HAP-1 (cell line): ENCODE measurements around the gene PFKP.

Experiments used
- DNase-seq, 2 experiments: peaks; one replicate each; pipeline ENCODE4 v3.0.0-alpha.2; 2016 to 2020; ENCODE audit warnings: low spot score in 2 of 2
- H3K27me3 ChIP-seq: fragments of 250-450 bp; sonication (Bioruptor Pico); 2 replicates; pipeline ENCODE4 v1.5.1; 2020; ENCODE audit warnings: low read depth, mild to moderate bottlenecking, moderate library complexity
- H3K36me3 ChIP-seq: fragments of 250-450 bp; sonication (Bioruptor Pico); replicated peaks from 2 replicates; pipeline ENCODE4 v1.5.1; 2020; ENCODE audit warnings: mild to moderate bottlenecking
- H3K4me1 ChIP-seq: fragments of 250-450 bp; sonication (Bioruptor Pico); 2 replicates; pipeline ENCODE4 v1.5.1; 2020; ENCODE audit warnings: mild to moderate bottlenecking
- H3K4me3 ChIP-seq: fragments of 250-450 bp; sonication (Bioruptor Pico); 2 replicates; pipeline ENCODE4 v1.5.1; 2020; ENCODE audit warnings: mild to moderate bottlenecking, moderate library complexity
- H3K9me3 ChIP-seq: fragments of 250-450 bp; sonication (Bioruptor Pico); 2 replicates; pipeline ENCODE4 v1.5.1; 2020; ENCODE audit warnings: mild to moderate bottlenecking, moderate library complexity
- in situ Hi-C: fragments of 300-500 bp; cut with MboI; formaldehyde crosslinking; loops from 3 replicates; pipeline ENCODE4 v1.14.3; 2020; ENCODE audit warnings: low sequenced_read_pairs, inconsistent platforms, mixed read lengths

Gene PFKP

DNA sequence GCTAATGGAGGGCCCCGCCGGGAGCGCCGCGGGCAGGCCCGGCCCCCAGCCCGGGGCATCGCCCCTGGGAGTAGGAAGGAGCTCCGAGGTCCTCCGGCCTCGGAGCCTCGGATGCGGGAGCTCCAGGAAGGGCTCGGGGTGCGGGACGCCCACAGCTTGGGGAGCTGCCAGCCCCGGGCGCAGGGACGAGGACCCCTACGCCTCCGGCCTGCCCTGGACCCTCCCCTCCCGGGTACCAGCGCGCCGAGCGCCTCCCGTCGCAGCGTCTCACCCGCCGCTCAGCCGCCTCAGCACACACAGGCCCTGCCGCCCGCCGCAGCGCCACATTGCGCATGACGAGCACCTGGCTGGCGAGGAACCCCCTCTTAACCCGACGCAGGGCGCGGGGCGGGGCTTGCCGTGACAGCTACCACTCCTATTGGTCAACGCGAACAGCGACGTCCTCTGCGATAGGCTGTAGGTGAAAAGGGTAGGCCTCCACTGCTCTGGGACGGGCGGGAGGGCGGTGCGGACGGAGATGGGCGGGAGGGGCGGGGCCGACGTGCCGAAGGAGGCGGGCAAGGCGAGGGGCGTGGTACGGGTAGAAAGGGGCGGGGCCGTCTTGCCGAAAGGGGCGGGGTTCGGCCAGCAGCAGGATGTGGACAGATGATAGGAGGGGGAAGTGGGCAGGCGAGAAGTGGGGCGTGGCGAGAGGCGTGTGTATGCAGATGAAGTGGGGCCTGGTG, 105.3 kb downstream of the PFKP start, which contains the start of gene PITRM1:
Gene PITRM1, minus strand, starts transcription at position 337 of the 725 bp plus-strand sequence. Its CDS starts 10 bp downstream, at position 327.
- H3K27me3 ChIP-seq, result peaks cover 26% of the 10 kb centered on the region
- H3K9me3 ChIP-seq, result no peaks in the 10 kb centered on the region
- H3K4me3 ChIP-seq, result peak within 1 kb of the TSS; percentile 86
- in situ Hi-C loops, result no loop called here
- peaks cover 25% of the 10 kb centered on the region for H3K36me3 ChIP-seq
- H3K4me1 ChIP-seq, result peaks cover 4% of the 10 kb centered on the region; the same call in 1 of the 2 replicates
- peak; percentile 96 to 99 for DNase-seq

DNA sequence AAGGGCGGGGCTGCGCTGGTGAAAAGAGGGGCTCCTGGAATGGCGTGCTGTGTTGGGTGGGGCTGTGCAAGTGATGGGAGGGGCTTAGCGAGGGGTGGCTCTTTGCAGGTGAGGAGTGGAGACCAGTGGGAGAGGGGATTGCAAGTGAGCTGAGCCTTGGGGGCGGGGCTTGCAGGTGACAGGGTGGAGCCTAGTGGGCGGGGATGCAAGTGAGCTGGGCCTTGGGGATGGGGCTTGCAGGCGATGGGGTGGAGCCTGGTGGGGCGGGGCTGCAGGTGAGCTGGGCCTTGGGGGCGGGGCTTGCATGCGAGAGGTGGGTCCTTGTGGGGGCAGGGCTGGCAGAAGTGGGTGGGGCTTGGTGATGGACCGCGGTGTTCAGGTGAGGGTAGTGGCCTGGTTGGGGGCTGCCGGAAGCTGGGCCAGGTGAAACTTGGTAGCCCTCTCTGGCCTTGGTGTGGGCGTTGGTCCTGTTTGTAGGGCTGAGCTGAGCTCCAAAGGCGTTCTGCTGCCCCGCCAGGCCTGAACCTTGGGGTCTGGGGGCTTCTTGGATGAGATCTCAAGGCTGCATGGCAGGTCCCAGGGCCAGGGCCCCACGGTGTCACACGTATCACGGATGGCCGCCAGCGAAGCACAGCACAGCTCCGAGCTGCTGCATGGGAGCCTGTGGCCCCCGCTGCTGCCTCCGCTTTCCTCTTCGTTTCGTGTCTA, 106.0 kb downstream of the PFKP start:
- Histone ChIP-seq H3K4me1 (peaks cover 4% of the 10 kb centered on the region; the same call in 1 of the 2 replicates), H3K9me3 (no peaks in the 10 kb centered on the region), H3K27me3 (peaks cover 28% of the 10 kb centered on the region), H3K36me3 (peaks cover 20% of the 10 kb centered on the region), H3K4me3 (peak overlapping the region; percentile 30)
- in situ Hi-C loops, result no loop called here
- no peak for DNase-seq

DNA sequence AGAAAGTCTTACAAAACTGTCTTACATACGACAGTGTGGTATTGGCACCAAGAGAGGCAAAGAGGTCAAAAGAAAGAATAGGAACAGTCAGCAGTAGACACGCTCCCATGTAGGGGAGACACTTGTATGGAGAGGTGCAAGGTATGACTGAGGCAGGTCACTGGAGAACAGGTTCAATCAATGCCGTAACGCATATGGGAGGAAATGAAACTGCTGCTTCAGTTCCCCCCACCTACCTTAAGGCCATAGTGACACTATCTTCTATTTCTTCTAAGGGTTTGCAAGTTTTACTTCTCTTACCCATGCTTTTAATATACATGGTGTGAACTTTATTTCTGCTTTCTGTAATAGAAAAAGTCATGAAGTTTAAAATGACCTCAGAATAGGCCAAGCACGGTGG, 110.7 kb downstream of the PFKP start:
- in situ Hi-C loops, result loop anchor here (25.0 kb wide), 1 partner anchor 609 kb away; the partner anchor contains the start of gene KLF6
- H3K4me1 ChIP-seq, result no peaks in the 10 kb centered on the region
- no peak for DNase-seq
- H3K4me3 ChIP-seq, result no peak overlapping the region
- H3K9me3 ChIP-seq, result no peaks in the 10 kb centered on the region
- H3K36me3 ChIP-seq, result no peaks in the 10 kb centered on the region
- H3K27me3 ChIP-seq, result peaks cover 45% of the 10 kb centered on the region

DNA sequence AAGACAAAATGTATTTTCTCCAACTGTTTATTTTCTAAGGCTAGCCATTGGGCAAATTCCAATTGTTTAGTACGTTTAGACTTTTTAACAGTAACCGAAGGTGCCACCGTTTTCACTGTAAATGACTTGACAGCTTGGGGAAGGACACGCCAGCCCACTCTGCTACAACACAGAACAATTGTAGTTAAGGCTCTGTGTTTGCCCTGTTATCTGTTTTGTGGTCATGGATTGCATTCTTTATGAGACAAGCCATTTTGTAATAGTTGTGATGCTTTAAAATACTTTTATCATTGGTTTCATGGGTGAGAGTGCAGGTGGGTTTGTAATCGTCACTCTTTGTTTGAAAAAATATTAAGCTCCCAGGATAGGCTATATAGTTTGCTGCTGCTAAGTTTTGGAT, 111.8 kb downstream of the PFKP start:
- Histone ChIP-seq H3K4me3 (no peak overlapping the region), H3K9me3 (no peaks in the 10 kb centered on the region), H3K27me3 (peaks cover 52% of the 10 kb centered on the region), H3K36me3 (no peaks in the 10 kb centered on the region), H3K4me1 (no peaks in the 10 kb centered on the region)
- DNase-seq, result no peak
- in situ Hi-C loops, result loop anchor here (25.0 kb wide), 1 partner anchor 608 kb away; the partner anchor contains the start of gene KLF6

GRCh38 chr10:3180355-3181025, 113.1 kb downstream of the PFKP start:
- H3K9me3 ChIP-seq, result no peaks in the 10 kb centered on the region
- no peaks in the 10 kb centered on the region for H3K36me3 ChIP-seq
- H3K27me3 ChIP-seq, result peaks cover 47% of the 10 kb centered on the region
- no peak for DNase-seq
- in situ Hi-C loops, result loop anchor here (25.0 kb wide), 1 partner anchor 607 kb away; the partner anchor contains the start of gene KLF6
- no peak overlapping the region for H3K4me3 ChIP-seq
- no peaks in the 10 kb centered on the region for H3K4me1 ChIP-seq

GRCh38 chr10:3185386-3185785, 118.0 kb downstream of the PFKP start:
- no peak for DNase-seq
- H3K4me3 ChIP-seq, result no peak overlapping the region
- H3K9me3 ChIP-seq, result no peaks in the 10 kb centered on the region
- H3K27me3 ChIP-seq, result peaks cover 16% of the 10 kb centered on the region
- no peaks in the 10 kb centered on the region for H3K36me3 ChIP-seq
- in situ Hi-C loops, result loop anchor here (25.0 kb wide), 1 partner anchor 602 kb away; the partner anchor contains the start of gene KLF6
- H3K4me1 ChIP-seq, result peaks cover 6% of the 10 kb centered on the region; the same call in 1 of the 2 replicates

- no peak for DNase-seq
- peaks cover 6% of the 10 kb centered on the region; the same call in 1 of the 2 replicates for H3K4me1 ChIP-seq
- in situ Hi-C loops, result loop anchor here (25.0 kb wide), 1 partner anchor 601 kb away; the partner anchor contains the start of gene KLF6
Observed at GRCh38 chr10:3186368-3186767, 119.0 kb downstream of the PFKP start.

More at GRCh38 chr10:3186368-3186767, 119.0 kb downstream of the PFKP start:
- no peak overlapping the region for H3K4me3 ChIP-seq
- H3K36me3 ChIP-seq, result no peaks in the 10 kb centered on the region
- no peaks in the 10 kb centered on the region for H3K9me3 ChIP-seq
- peaks cover 16% of the 10 kb centered on the region for H3K27me3 ChIP-seq
